SU-DHL-6 (cell line): Measurements from ENCODE around the gene KIAA0825.

ENCODE experiments used
- H2AFZ ChIP-seq: fragments of 200-600 bp; sonication (generic); 2 replicates; pipeline ENCODE4 v1.6.1; 2014; ENCODE audit warnings: low read depth, mild to moderate bottlenecking, moderate library complexity, mixed read lengths, antibody characterized with exemption, low read length; ENCODE audit not compliant: severe bottlenecking
- H3F3A ChIP-seq: fragments of 200-600 bp; shearing (Covaris generic); 2 replicates; pipeline ENCODE4 v1.6.0; 2016; ENCODE audit warnings: antibody characterized with exemption, mild to moderate bottlenecking; ENCODE audit not compliant: insufficient read depth
- H3K27ac ChIP-seq: fragments of 200-600 bp; sonication (generic); 2 replicates; pipeline ENCODE4 v1.5.1; 2016; ENCODE audit warnings: low read depth, mild to moderate bottlenecking, low read length, moderate library complexity, mixed read lengths
- H3K27me3 ChIP-seq: fragments of 200-600 bp; sonication (generic), shearing (Covaris generic); 2 replicates; pipeline ENCODE4 v1.6.0; 2014; ENCODE audit warnings: mild to moderate bottlenecking, low read length
- H3K36me3 ChIP-seq: fragments of 200-600 bp; sonication (generic); 2 replicates; pipeline ENCODE4 v1.6.1; 2014; ENCODE audit warnings: mild to moderate bottlenecking, low read length, mixed read lengths
- H3K4me2 ChIP-seq: fragments of 300-600, 200-600 bp; shearing (Covaris generic), sonication (generic); 2 replicates; pipeline ENCODE4 v1.6.0; 2014; ENCODE audit warnings: low read length, low read depth, mild to moderate bottlenecking; ENCODE audit not compliant: poor library complexity, severe bottlenecking
- H3K4me3 ChIP-seq: fragments of 200-600 bp; sonication (generic); 2 replicates; pipeline ENCODE4 v1.5.1; 2014; ENCODE audit warnings: antibody characterized with exemption, low read length, mild to moderate bottlenecking, mixed read lengths; ENCODE audit not compliant: insufficient read depth, poor library complexity, severe bottlenecking
- H3K79me2 ChIP-seq: fragments of 200-600 bp; sonication (generic); 2 replicates; pipeline ENCODE4 v1.6.1; 2014; ENCODE audit warnings: mild to moderate bottlenecking, low read length, moderate library complexity; ENCODE audit not compliant: insufficient read depth
- H3K9ac ChIP-seq: fragments of 200-600 bp; sonication (generic); 2 replicates; pipeline ENCODE4 v1.7.0; 2014; ENCODE audit warnings: mild to moderate bottlenecking, low read length
- H3K9me2 ChIP-seq: fragments of 200-600 bp; sonication (generic); replicated peaks from 2 replicates; pipeline ENCODE4 v1.6.1; 2014; ENCODE audit warnings: low read length; ENCODE audit not compliant: insufficient read depth
- H3K9me3 ChIP-seq: fragments of 200-600 bp; sonication (generic); 2 replicates; pipeline ENCODE4 v1.6.1; 2014; ENCODE audit warnings: low read length, mixed read lengths; ENCODE audit not compliant: insufficient read depth
- H4K20me1 ChIP-seq: fragments of 200-600 bp; sonication (generic); 2 replicates; pipeline ENCODE4 v1.6.1; 2014; ENCODE audit warnings: low read depth, mild to moderate bottlenecking, antibody characterized with exemption, low read length, moderate library complexity, mixed read lengths
- EZH2phosphoT487 ChIP-seq: fragments of 200-600 bp; sonication (generic), shearing (Covaris generic); conservative IDR thresholded peaks from 2 replicates; pipeline ENCODE4 v1.6.1; 2018; ENCODE audit warnings: mild to moderate bottlenecking, antibody characterized with exemption, low read length, moderate library complexity, mixed read lengths
- TF ChIP-seq, protein P1 (sequence below): fragments of 200-600 bp; sonication (generic); IDR thresholded peaks from one replicate; pipeline ENCODE4 v1.5.1; 2017; ENCODE audit warnings: antibody characterized with exemption, mild to moderate bottlenecking, low read length, moderate library complexity; ENCODE audit not compliant: insufficient read depth, poor library complexity, severe bottlenecking

KIAA0825 gene

DNA sequence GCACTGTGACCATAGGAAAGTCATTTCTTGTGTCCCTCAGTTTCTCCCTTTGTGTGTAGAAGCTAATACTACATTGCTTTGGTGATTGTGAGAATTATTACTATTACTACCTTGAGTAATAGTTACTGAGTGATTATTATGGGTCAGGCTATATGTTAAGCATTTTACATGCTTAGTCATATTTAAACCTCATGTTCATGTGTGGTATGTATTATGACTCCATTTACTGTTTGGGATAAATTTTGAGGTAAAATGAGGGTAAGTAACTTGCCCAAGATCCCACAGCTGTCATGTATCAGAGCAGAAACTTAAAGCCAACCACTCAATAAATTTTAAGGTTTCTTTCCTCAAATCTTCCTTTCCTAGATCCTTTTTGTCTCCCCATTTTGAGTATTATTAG, 28.4 kb upstream of the KIAA0825 start:
- H3K79me2 ChIP-seq, result 0 out of 2 replicates have a peak, but pooled peaks cover 2% of the 10 kb centered on the region
- TF ChIP-seq, protein P1, sequence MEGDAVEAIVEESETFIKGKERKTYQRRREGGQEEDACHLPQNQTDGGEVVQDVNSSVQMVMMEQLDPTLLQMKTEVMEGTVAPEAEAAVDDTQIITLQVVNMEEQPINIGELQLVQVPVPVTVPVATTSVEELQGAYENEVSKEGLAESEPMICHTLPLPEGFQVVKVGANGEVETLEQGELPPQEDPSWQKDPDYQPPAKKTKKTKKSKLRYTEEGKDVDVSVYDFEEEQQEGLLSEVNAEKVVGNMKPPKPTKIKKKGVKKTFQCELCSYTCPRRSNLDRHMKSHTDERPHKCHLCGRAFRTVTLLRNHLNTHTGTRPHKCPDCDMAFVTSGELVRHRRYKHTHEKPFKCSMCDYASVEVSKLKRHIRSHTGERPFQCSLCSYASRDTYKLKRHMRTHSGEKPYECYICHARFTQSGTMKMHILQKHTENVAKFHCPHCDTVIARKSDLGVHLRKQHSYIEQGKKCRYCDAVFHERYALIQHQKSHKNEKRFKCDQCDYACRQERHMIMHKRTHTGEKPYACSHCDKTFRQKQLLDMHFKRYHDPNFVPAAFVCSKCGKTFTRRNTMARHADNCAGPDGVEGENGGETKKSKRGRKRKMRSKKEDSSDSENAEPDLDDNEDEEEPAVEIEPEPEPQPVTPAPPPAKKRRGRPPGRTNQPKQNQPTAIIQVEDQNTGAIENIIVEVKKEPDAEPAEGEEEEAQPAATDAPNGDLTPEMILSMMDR, result no peak
- TF ChIP-seq EZH2phosphoT487, result no peak
- no peaks in the 10 kb centered on the region for H3K27me3 ChIP-seq
- H3K9ac ChIP-seq, result no peak overlapping the region
- H3K27ac ChIP-seq, result no peak overlapping the region
- no peaks in the 10 kb centered on the region for H3K9me3 ChIP-seq
- H3K36me3 ChIP-seq, result peaks cover 8% of the 10 kb centered on the region; the same call in 1 of the 2 replicates
- H4K20me1 ChIP-seq, result no peaks in the 10 kb centered on the region
- no peaks in the 10 kb centered on the region for H3K9me2 ChIP-seq
- H2AFZ ChIP-seq, result no peak overlapping the region
- H3K4me3 ChIP-seq, result no peak overlapping the region
- no peak overlapping the region for H3K4me2 ChIP-seq
- no peaks in the 10 kb centered on the region for H3F3A ChIP-seq

DNA sequence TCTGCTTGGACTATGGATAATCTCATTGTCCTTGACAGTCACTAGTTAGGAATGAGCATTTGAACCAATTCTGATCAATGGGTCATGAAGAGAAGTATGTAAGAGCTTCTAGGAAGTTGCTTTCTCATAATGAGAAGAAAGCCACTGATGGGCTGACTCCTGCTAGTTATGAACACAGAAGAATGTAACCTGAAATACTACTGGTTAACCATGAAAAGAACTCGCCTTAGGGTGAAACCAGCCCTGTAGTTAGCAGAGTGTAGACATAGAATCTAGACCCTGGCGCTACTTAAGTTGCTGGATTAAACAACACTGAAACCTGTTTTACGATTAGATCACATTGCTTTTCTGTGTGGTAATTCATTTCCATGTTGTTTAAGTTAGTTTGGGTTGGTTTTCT, 26.6 kb upstream of the KIAA0825 start:
- 0 out of 2 replicates have a peak, but pooled peaks cover 5% of the 10 kb centered on the region for H3K79me2 ChIP-seq
- H3K9ac ChIP-seq, result no peak overlapping the region
- H3K9me3 ChIP-seq, result peaks cover 3% of the 10 kb centered on the region; the same call in 1 of the 2 replicates
- no peaks in the 10 kb centered on the region for H3F3A ChIP-seq
- H3K36me3 ChIP-seq, result peaks cover 14% of the 10 kb centered on the region
- no peak overlapping the region for H2AFZ ChIP-seq
- H3K9me2 ChIP-seq, result no peaks in the 10 kb centered on the region
- no peak overlapping the region for H3K4me2 ChIP-seq
- TF ChIP-seq, protein P1, result no peak
- no peak for TF ChIP-seq EZH2phosphoT487
- no peak overlapping the region for H3K4me3 ChIP-seq
- no peaks in the 10 kb centered on the region for H3K27me3 ChIP-seq
- H4K20me1 ChIP-seq, result no peaks in the 10 kb centered on the region
- H3K27ac ChIP-seq, result no peak overlapping the region

DNA sequence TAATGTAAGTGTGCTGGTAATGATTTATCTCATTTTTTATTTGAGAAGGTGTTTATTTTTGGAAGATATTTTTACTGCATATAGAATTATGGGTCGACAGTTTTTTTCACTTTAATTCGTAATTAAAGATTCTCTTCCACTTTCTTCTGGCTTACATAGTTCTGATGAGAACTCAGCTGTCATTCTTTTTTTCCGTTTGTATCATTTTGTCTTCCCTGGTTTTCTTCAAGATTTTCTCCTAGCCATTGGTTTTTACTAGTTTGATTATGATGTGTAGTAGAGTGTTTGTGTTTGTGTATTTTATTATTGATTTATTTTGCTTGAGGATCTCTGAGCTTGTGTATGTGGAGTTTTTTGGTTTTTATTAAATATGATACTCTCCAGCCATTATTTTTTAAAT, 21.8 kb upstream of the KIAA0825 start:
- no peak overlapping the region for H3K4me2 ChIP-seq
- H3K9ac ChIP-seq, result no peak overlapping the region
- H3K79me2 ChIP-seq, result peaks cover 36% of the 10 kb centered on the region
- no peaks in the 10 kb centered on the region for H3K27me3 ChIP-seq
- H3K9me3 ChIP-seq, result peaks cover 8% of the 10 kb centered on the region; the same call in 1 of the 2 replicates
- H2AFZ ChIP-seq, result no peak overlapping the region
- no peaks in the 10 kb centered on the region for H3F3A ChIP-seq
- peaks cover 41% of the 10 kb centered on the region for H3K36me3 ChIP-seq
- H4K20me1 ChIP-seq, result no peaks in the 10 kb centered on the region
- no peak for TF ChIP-seq EZH2phosphoT487
- TF ChIP-seq, protein P1, result no peak
- H3K4me3 ChIP-seq, result no peak overlapping the region
- H3K9me2 ChIP-seq, result no peaks in the 10 kb centered on the region
- H3K27ac ChIP-seq, result no peak overlapping the region
